ENCODE measurements around the gene ZNF579. TPM values are rescaled to one million over a fixed set of nuclear protein-coding genes. Genes with fewer than 3 reads are reported as not detected.

The ZNF579 gene
- polyA plus RNA-seq, 1 donor from 2014 or later: 7.4 TPM

GRCh38 chr19:55546822-55547614 lies 33.6 kb downstream of the ZNF579 start:
- H3K79me2 ChIP-seq (replicated peaks; ENCODE audit: insufficient read depth, low read length): no peaks in the 10 kb centered on the region
- no peaks in the 10 kb centered on the region for H3K36me3 ChIP-seq (ENCODE audit: insufficient read depth, low read length)
- H3K9me3 ChIP-seq (ENCODE audit: low read length): no peaks in the 10 kb centered on the region
- no peak overlapping the region for H3K4me2 ChIP-seq (ENCODE audit: low read length)
- H3F3A ChIP-seq (ENCODE audit: insufficient read depth, low read length, poor library complexity, severe bottlenecking): no peaks in the 10 kb centered on the region
- H2AFZ ChIP-seq (ENCODE audit: low read depth, low read length): no peak overlapping the region
- H3K4me3 ChIP-seq (ENCODE audit: low read length): no peak overlapping the region
- no peak overlapping the region for H3K27ac ChIP-seq (ENCODE audit: low read length)
- no peaks in the 10 kb centered on the region for H3K9me2 ChIP-seq (ENCODE audit: insufficient read depth, low read length)
- no peaks in the 10 kb centered on the region for H3K27me3 ChIP-seq (ENCODE audit: insufficient read depth, low read depth, low read length)
- no peak overlapping the region for H3K9ac ChIP-seq (ENCODE audit: low read length)
- TF ChIP-seq TAF1 (IDR thresholded peaks at IDR 0.05; ENCODE audit: low read depth) (no peak), SMC3 (conservative IDR thresholded peaks at IDR 0.05; ENCODE audit: poor library complexity) (no peak)
- H4K20me1 ChIP-seq (ENCODE audit: insufficient read depth): no peaks in the 10 kb centered on the region

DNA sequence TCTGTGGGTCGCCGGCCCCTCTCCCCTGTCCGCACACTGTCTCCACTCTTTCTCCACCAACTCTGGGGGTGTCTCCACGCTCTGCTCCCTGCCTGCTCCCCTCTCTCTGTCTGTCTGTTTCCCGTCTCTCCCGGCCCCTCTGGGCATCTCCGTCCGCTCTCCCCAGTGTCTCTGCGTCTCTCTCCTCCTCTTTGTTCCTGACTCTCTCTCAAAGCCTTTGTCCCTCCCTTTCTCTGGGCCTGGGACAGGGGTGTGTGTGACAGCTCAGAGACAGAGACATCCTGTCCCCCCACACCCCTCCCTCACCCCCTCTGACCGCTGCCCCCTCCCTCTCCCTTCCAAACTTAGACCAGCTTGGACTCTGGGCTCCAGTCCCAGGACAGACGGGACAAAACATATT lies 34.6 kb downstream of the ZNF579 start:
- H4K20me1 ChIP-seq (ENCODE audit: insufficient read depth): no peaks in the 10 kb centered on the region

More for the DNA sequence above, 34.6 kb downstream of the ZNF579 start:
- H3K9me2 ChIP-seq (ENCODE audit: insufficient read depth, low read length): no peaks in the 10 kb centered on the region
- no peak for TF ChIP-seq EP300 (conservative IDR thresholded peaks at IDR 0.05; ENCODE audit: poor library complexity, severe bottlenecking)
- no peak for TF ChIP-seq POLR2AphosphoS5 (IDR thresholded peaks at IDR 0.05)
- TF ChIP-seq RAD21 (conservative IDR thresholded peaks at IDR 0.05): no peak
- no peak for TF ChIP-seq SMC3 (conservative IDR thresholded peaks at IDR 0.05; ENCODE audit: poor library complexity)
- TF ChIP-seq MXI1 (conservative IDR thresholded peaks at IDR 0.05; ENCODE audit: poor library complexity, severe bottlenecking): no peak
- no peak for TF ChIP-seq CTCF (IDR thresholded peaks at IDR 0.05; ENCODE audit: poor library complexity, severe bottlenecking)
- TF ChIP-seq TAF1 (IDR thresholded peaks at IDR 0.05; ENCODE audit: low read depth): no peak
- TF ChIP-seq EZH2 (IDR thresholded peaks at IDR 0.05; ENCODE audit: borderline replicate concordance, insufficient read depth, low read length, poor library complexity, severe bottlenecking): no peak
- TF ChIP-seq, protein P1, sequence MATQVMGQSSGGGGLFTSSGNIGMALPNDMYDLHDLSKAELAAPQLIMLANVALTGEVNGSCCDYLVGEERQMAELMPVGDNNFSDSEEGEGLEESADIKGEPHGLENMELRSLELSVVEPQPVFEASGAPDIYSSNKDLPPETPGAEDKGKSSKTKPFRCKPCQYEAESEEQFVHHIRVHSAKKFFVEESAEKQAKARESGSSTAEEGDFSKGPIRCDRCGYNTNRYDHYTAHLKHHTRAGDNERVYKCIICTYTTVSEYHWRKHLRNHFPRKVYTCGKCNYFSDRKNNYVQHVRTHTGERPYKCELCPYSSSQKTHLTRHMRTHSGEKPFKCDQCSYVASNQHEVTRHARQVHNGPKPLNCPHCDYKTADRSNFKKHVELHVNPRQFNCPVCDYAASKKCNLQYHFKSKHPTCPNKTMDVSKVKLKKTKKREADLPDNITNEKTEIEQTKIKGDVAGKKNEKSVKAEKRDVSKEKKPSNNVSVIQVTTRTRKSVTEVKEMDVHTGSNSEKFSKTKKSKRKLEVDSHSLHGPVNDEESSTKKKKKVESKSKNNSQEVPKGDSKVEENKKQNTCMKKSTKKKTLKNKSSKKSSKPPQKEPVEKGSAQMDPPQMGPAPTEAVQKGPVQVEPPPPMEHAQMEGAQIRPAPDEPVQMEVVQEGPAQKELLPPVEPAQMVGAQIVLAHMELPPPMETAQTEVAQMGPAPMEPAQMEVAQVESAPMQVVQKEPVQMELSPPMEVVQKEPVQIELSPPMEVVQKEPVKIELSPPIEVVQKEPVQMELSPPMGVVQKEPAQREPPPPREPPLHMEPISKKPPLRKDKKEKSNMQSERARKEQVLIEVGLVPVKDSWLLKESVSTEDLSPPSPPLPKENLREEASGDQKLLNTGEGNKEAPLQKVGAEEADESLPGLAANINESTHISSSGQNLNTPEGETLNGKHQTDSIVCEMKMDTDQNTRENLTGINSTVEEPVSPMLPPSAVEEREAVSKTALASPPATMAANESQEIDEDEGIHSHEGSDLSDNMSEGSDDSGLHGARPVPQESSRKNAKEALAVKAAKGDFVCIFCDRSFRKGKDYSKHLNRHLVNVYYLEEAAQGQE (IDR thresholded peaks at IDR 0.05; ENCODE audit: borderline replicate concordance): no peak
- H2AFZ ChIP-seq (ENCODE audit: low read depth, low read length): no peak overlapping the region
- H3K36me3 ChIP-seq (ENCODE audit: insufficient read depth, low read length): no peaks in the 10 kb centered on the region
- H3K79me2 ChIP-seq (replicated peaks; ENCODE audit: insufficient read depth, low read length): no peaks in the 10 kb centered on the region
- no peak overlapping the region for H3K27ac ChIP-seq (ENCODE audit: low read length)
- no peak overlapping the region for H3K4me2 ChIP-seq (ENCODE audit: low read length)
- no peaks in the 10 kb centered on the region for H3K27me3 ChIP-seq (ENCODE audit: insufficient read depth, low read depth, low read length)
- H3K9ac ChIP-seq (ENCODE audit: low read length): no peak overlapping the region
- no peaks in the 10 kb centered on the region for H3K9me3 ChIP-seq (ENCODE audit: low read length)
- H3K4me3 ChIP-seq (ENCODE audit: low read length): no peak overlapping the region
- H3F3A ChIP-seq (ENCODE audit: insufficient read depth, low read length, poor library complexity, severe bottlenecking): no peaks in the 10 kb centered on the region

Data from neural cell (in vitro differentiated cells).